Left ventricle myocardium inferior (tissue), 1 donor: ENCODE measurements around the gene NTM. TPM values are rescaled to one million over a fixed set of nuclear protein-coding genes. Genes with fewer than 3 reads are reported as not detected.

Experiments used
- DNase-seq: peaks from one replicate; pipeline ENCODE4 v3.0.0-alpha.2; 2020
- H3K27ac ChIP-seq: fragments of 200-600 bp; replicated peaks from 2 replicates; pipeline ENCODE4 v1.8.0; 2021
- H3K27me3 ChIP-seq: fragments of 200-600 bp; 2 replicates; pipeline ENCODE4 v1.8.0; 2021; ENCODE audit warnings: low read depth
- H3K36me3 ChIP-seq: fragments of 200-600 bp; 2 replicates; pipeline ENCODE4 v1.8.0; 2021
- H3K4me1 ChIP-seq: fragments of 200-600 bp; 2 replicates; pipeline ENCODE4 v1.8.0; 2021
- H3K4me3 ChIP-seq: fragments of 200-600 bp; 2 replicates; pipeline ENCODE4 v1.8.0; 2021; ENCODE audit warnings: mild to moderate bottlenecking, moderate library complexity
- H3K9me3 ChIP-seq: fragments of 200-600 bp; replicated peaks from 2 replicates; pipeline ENCODE4 v1.8.0; 2021
- CTCF ChIP-seq: fragments of 200-600 bp; IDR thresholded peaks from 2 replicates; pipeline ENCODE4 v1.8.0; 2021; ENCODE audit warnings: antibody characterized with exemption, mild to moderate bottlenecking, borderline replicate concordance
- intact Hi-C: fragments of 100-400 bp; cut with micrococcal nuclease; formaldehyde crosslinking; loops from one replicate; pipeline ENCODE4 v1.11.0; 2022
- total RNA-seq: library from RNA; stranded (reverse); fragmentation: NEBNext Ultra II Directional; extraction: Animal tissue kit (Norgen Biotek cat#: 25700); gene quantifications from one replicate; pipeline ENCODE4 v1.2.1, GENCODE V29; 2021
- donor health status: DM: no; HTN: yes; CAD: no; lungs with severe emphysema.

NTM gene
- total RNA-seq, 1 donor from 2014 or later: 1.0 TPM

GRCh38 chr11:131614631-131615030 is 244.2 kb downstream of the NTM start:
- Histone ChIP-seq H3K27me3 (peaks cover 50% of the 10 kb centered on the region), H3K4me3 (no peak overlapping the region), H3K4me1 (peaks cover 11% of the 10 kb centered on the region), H3K36me3 (no peaks in the 10 kb centered on the region), H3K9me3 (no peaks in the 10 kb centered on the region), H3K27ac (no peak overlapping the region)
- DNase-seq: no peak
- intact Hi-C loops: no loop called here
- no peak for TF ChIP-seq CTCF

GRCh38 chr11:131615611-131616010 is 245.2 kb downstream of the NTM start:
- H3K4me1 ChIP-seq: peaks cover 11% of the 10 kb centered on the region
- DNase-seq: no peak
- H3K27ac ChIP-seq: no peak overlapping the region
- no peaks in the 10 kb centered on the region for H3K36me3 ChIP-seq
- no peak overlapping the region for H3K4me3 ChIP-seq
- H3K27me3 ChIP-seq: peaks cover 50% of the 10 kb centered on the region
- H3K9me3 ChIP-seq: no peaks in the 10 kb centered on the region
- intact Hi-C loops: no loop called here
- TF ChIP-seq CTCF: no peak

- H3K4me3 ChIP-seq: no peak overlapping the region
- no peak for TF ChIP-seq CTCF
- H3K4me1 ChIP-seq: peaks cover 11% of the 10 kb centered on the region
- no peak overlapping the region for H3K27ac ChIP-seq
- H3K9me3 ChIP-seq: no peaks in the 10 kb centered on the region
- DNase-seq: no peak
- H3K27me3 ChIP-seq: peaks cover 48% of the 10 kb centered on the region
- H3K36me3 ChIP-seq: no peaks in the 10 kb centered on the region
- intact Hi-C loops: no loop called here
These were observed 246.2 kb downstream of the NTM start for GRCh38 chr11:131616481-131617140.

- H3K27ac ChIP-seq: no peak overlapping the region
These were observed 247.8 kb downstream of the NTM start for GRCh38 chr11:131618201-131618600.

GRCh38 chr11:131622193-131622592 is 251.8 kb downstream of the NTM start:
- no peak overlapping the region for H3K4me3 ChIP-seq
- peaks cover 32% of the 10 kb centered on the region for H3K27me3 ChIP-seq
- H3K9me3 ChIP-seq: no peaks in the 10 kb centered on the region
- intact Hi-C loops: no loop called here
- TF ChIP-seq CTCF: no peak
- no peak for DNase-seq
- no peaks in the 10 kb centered on the region for H3K36me3 ChIP-seq
- H3K27ac ChIP-seq: no peak overlapping the region
- H3K4me1 ChIP-seq: no peaks in the 10 kb centered on the region

More at GRCh38 chr11:131618201-131618600, 247.8 kb downstream of the NTM start:
- H3K27me3 ChIP-seq: peaks cover 48% of the 10 kb centered on the region
- no peaks in the 10 kb centered on the region for H3K4me1 ChIP-seq
- DNase-seq: no peak
- intact Hi-C loops: no loop called here
- H3K4me3 ChIP-seq: no peak overlapping the region
- no peak for TF ChIP-seq CTCF
- H3K36me3 ChIP-seq: no peaks in the 10 kb centered on the region
- H3K9me3 ChIP-seq: no peaks in the 10 kb centered on the region
